ENCODE measurements around the gene PSKH1. TPM values are rescaled to one million over a fixed set of nuclear protein-coding genes. Genes with fewer than 3 reads are reported as not detected.

The PSKH1 gene
- total and polyA plus RNA-seq, 2 experiments from 2014 or later, result 29.2 to 44.6 TPM

DNA sequence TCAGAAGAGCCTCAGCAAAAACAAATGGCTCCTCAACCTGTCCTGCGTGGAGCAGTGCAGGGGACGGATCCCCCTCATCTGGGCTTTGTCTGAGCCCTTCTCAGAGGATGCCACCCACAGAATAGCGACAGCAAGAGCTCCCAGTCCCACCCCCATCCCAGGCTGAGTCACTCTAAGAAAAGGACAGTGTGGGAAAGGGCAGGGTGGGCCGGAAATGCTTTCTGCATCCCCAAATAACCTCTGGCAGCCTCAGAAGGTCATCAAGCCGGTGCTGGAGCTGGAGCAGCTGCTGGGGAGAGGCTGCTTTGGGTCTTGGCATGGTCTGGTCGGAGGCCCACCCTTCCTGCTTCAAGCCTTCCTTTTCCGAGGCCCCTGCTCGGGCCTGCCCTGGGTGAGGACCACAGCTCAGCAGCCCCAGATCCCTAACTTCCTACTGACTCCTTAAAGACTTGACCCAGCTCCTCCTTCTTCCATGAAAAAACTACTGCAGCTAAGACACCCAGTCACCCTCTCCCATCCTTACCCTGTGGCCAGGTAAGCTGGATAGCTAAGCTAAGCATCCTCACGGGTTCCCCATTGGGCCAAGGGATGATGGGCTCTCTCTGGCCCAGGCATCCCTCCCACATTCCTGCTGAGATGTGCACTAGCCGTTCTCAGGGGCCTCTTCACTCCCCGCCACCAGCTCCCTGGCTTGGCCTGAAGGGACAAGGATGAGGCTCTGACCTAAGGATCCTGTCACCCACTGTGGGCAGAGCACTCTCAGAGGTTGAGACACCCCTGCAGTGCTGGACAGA is 66.7 kb downstream of the PSKH1 start:
- no peaks in the 10 kb centered on the region for H3K9me3 ChIP-seq (ENCODE audit: low read depth)
- H3K9me2 ChIP-seq (replicated peaks; ENCODE audit: insufficient read depth), result no peaks in the 10 kb centered on the region
- no peaks in the 10 kb centered on the region for H3K4me1 ChIP-seq (ENCODE audit: insufficient read depth)
- H4K20me1 ChIP-seq (ENCODE audit: insufficient read depth, poor library complexity, severe bottlenecking), result peaks cover 21% of the 10 kb centered on the region
- no peaks in the 10 kb centered on the region for H3K27me3 ChIP-seq
- no peak overlapping the region for H2AFZ ChIP-seq
- no peak overlapping the region for H3K4me2 ChIP-seq
- H3K36me3 ChIP-seq (replicated peaks; ENCODE audit: insufficient read depth, low read depth), result no peaks in the 10 kb centered on the region
- H3K4me3 ChIP-seq, result no peak overlapping the region
- H3K27ac ChIP-seq, result no peak overlapping the region
- peaks cover 27% of the 10 kb centered on the region for H3K79me2 ChIP-seq
- WGBS (ENCODE audit: low lambda C conversion rate, missing lambda C conversion rate), result 89% methylated on average over 11 of the region's 11 CpGs
- TF ChIP-seq EZH2 (IDR thresholded peaks at IDR 0.05; ENCODE audit: borderline replicate concordance), result no peak
- TF ChIP-seq, protein P1, sequence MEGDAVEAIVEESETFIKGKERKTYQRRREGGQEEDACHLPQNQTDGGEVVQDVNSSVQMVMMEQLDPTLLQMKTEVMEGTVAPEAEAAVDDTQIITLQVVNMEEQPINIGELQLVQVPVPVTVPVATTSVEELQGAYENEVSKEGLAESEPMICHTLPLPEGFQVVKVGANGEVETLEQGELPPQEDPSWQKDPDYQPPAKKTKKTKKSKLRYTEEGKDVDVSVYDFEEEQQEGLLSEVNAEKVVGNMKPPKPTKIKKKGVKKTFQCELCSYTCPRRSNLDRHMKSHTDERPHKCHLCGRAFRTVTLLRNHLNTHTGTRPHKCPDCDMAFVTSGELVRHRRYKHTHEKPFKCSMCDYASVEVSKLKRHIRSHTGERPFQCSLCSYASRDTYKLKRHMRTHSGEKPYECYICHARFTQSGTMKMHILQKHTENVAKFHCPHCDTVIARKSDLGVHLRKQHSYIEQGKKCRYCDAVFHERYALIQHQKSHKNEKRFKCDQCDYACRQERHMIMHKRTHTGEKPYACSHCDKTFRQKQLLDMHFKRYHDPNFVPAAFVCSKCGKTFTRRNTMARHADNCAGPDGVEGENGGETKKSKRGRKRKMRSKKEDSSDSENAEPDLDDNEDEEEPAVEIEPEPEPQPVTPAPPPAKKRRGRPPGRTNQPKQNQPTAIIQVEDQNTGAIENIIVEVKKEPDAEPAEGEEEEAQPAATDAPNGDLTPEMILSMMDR (IDR thresholded peaks at IDR 0.05; ENCODE audit: poor library complexity), result no peak
- TF ChIP-seq EZH2phosphoT487 (IDR thresholded peaks at IDR 0.05; ENCODE audit: low read depth, severe bottlenecking, unreplicated experiment), result no peak
- DNase-seq (ENCODE audit: low spot score), result no peak

DNA sequence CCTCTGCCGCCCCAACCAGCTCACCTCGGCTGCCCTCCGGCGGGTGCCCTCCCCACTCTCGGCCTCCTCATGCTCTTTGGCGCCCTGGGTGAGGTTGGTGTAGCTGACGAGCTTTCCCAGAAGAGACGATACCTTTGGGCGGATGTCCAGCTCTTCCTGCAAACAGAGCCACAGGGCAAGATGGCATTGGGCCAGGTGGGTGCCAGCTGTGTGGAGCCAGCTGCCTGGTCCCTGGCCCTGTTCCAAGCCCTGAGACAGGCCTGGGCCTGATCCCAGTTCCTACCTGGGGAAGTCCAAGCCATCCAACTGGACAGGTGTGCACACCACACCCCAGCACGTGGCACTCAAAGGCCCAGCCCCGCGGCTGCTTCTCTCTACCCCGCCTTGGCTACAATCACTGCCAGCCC is 68.5 kb downstream of the PSKH1 start:
- H3K4me3 ChIP-seq, result no peak overlapping the region
- H3K79me2 ChIP-seq, result peaks cover 44% of the 10 kb centered on the region
- no peak overlapping the region for H2AFZ ChIP-seq
- H4K20me1 ChIP-seq (ENCODE audit: insufficient read depth, poor library complexity, severe bottlenecking), result peaks cover 32% of the 10 kb centered on the region
- H3K4me2 ChIP-seq, result no peak overlapping the region
- WGBS (ENCODE audit: low lambda C conversion rate, missing lambda C conversion rate), result 94% methylated on average over 13 of the region's 13 CpGs
- no peak for TF ChIP-seq EZH2 (IDR thresholded peaks at IDR 0.05; ENCODE audit: borderline replicate concordance)
- TF ChIP-seq, protein P1 (IDR thresholded peaks at IDR 0.05; ENCODE audit: poor library complexity), result no peak
- TF ChIP-seq EZH2phosphoT487 (IDR thresholded peaks at IDR 0.05; ENCODE audit: low read depth, severe bottlenecking, unreplicated experiment), result no peak
- no peaks in the 10 kb centered on the region for H3K36me3 ChIP-seq (replicated peaks; ENCODE audit: insufficient read depth, low read depth)
- H3K27ac ChIP-seq, result no peak overlapping the region
- no peaks in the 10 kb centered on the region for H3K9me2 ChIP-seq (replicated peaks; ENCODE audit: insufficient read depth)
- H3K4me1 ChIP-seq (ENCODE audit: insufficient read depth), result peaks cover 10% of the 10 kb centered on the region
- H3K9me3 ChIP-seq (ENCODE audit: low read depth), result no peaks in the 10 kb centered on the region
- no peaks in the 10 kb centered on the region for H3K27me3 ChIP-seq
- DNase-seq (ENCODE audit: low spot score), result no peak

DNA sequence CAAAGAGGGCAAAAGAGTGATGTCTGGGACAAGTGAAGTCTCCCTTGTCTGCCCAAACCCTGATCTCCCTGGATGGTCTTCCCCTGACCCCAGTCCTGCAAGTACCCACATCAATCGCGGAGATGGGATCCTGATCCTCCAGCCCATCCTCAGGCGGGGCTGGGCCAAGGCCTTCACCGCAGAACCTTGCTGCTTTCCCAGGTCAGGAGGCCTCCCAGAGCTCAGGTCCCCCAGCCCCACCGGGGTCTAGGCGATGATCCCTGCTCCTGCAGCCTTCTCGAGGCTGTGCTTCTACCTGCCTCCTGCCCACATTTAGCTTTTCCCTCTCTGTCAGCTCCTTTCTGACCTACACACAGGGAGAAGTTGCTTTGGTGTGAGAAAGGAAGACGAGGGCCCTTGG is 69.1 kb downstream of the PSKH1 start:
- no peaks in the 10 kb centered on the region for H3K9me3 ChIP-seq (ENCODE audit: low read depth)
- H4K20me1 ChIP-seq (ENCODE audit: insufficient read depth, poor library complexity, severe bottlenecking), result peaks cover 37% of the 10 kb centered on the region
- H3K4me3 ChIP-seq, result no peak overlapping the region
- no peak overlapping the region for H3K27ac ChIP-seq
- WGBS (ENCODE audit: low lambda C conversion rate, missing lambda C conversion rate), result 95% methylated on average over 8 of the region's 8 CpGs
- H3K4me2 ChIP-seq, result no peak overlapping the region
- H3K36me3 ChIP-seq (replicated peaks; ENCODE audit: insufficient read depth, low read depth), result no peaks in the 10 kb centered on the region
- DNase-seq (ENCODE audit: low spot score), result no peak
- TF ChIP-seq EZH2phosphoT487 (IDR thresholded peaks at IDR 0.05; ENCODE audit: low read depth, severe bottlenecking, unreplicated experiment) (no peak), EZH2 (IDR thresholded peaks at IDR 0.05; ENCODE audit: borderline replicate concordance) (no peak)
- TF ChIP-seq, protein P1 (IDR thresholded peaks at IDR 0.05; ENCODE audit: poor library complexity), result no peak
- H3K79me2 ChIP-seq, result peaks cover 50% of the 10 kb centered on the region
- no peak overlapping the region for H2AFZ ChIP-seq
- no peaks in the 10 kb centered on the region for H3K27me3 ChIP-seq
- no peaks in the 10 kb centered on the region for H3K9me2 ChIP-seq (replicated peaks; ENCODE audit: insufficient read depth)
- H3K4me1 ChIP-seq (ENCODE audit: insufficient read depth), result peaks cover 16% of the 10 kb centered on the region
